RPMI8226 (cell line): ENCODE data around the gene CELSR1.
"Not testable (repeated sequence)": the region's sequence is repeated elsewhere in the genome, so short reads cannot be mapped to it uniquely, and the experiment has no call there.

Experiments used
- DNase-seq: peaks from one replicate; pipeline ENCODE4 v3.0.0-alpha.2; 2015

The CELSR1 gene

DNA sequence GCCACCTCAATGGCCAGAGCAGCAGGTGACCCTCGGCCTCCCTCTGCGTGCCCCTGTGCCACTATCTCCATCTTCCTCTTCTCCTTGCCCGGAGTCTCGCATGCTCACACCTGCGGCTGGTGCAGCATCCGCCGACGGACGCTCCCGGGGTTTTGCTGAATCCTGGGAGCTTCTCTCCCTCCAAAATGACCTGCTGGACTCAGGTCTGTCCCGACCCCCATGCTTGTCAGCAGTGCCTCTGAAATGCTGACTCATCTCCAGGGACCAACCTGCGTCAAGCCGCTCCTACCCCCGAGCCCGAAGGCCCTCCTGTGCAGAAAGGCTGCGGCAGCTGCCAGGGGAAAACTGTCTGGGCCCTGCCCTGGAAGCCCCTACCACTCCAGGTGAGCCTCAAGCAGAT lies 58.4 kb downstream of the CELSR1 start:
- no peak for DNase-seq

DNA sequence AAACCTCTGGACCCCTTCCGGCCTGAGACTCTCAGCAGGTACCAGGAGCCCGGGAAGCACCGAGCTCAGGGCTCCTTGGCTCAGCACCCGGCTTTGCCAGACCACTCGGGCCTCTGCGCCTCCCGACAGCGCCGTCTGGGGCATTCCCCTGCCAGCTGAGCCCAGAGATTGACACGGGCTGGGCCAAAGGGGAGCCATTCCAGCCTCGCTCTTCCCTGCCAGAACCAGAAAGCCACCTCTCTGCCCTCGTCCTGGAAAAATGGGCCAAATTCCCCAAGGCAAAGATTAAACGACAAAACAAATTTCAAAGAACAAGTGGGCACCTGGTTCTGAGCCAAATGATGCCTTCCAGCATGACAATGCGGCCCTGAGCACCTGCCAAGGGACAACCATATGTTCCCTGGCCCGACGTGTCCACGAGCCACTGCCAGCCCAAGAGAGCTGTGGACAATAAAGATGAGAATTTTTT lies 59.3 kb downstream of the CELSR1 start:
- no peak for DNase-seq

DNA sequence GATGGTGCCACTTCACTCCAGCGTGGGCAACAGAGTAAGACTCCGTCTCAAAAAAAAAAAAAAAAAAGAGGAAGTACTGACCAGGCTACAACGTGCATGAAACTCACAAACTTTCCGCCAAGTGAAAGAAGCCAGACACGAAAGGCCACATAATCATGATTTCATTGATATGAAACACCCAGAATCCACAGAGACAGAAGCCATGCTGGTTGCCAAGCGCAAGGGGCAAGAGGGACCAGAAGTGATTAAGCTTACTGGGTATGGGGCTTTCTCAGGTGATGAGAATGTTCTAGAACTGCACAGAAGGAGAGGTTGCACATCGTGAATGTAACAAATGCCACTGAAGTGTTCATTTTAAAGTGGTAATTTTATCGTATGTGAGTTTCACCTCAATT lies 60.9 kb downstream of the CELSR1 start:
- DNase-seq = peak; percentile 77

DNA sequence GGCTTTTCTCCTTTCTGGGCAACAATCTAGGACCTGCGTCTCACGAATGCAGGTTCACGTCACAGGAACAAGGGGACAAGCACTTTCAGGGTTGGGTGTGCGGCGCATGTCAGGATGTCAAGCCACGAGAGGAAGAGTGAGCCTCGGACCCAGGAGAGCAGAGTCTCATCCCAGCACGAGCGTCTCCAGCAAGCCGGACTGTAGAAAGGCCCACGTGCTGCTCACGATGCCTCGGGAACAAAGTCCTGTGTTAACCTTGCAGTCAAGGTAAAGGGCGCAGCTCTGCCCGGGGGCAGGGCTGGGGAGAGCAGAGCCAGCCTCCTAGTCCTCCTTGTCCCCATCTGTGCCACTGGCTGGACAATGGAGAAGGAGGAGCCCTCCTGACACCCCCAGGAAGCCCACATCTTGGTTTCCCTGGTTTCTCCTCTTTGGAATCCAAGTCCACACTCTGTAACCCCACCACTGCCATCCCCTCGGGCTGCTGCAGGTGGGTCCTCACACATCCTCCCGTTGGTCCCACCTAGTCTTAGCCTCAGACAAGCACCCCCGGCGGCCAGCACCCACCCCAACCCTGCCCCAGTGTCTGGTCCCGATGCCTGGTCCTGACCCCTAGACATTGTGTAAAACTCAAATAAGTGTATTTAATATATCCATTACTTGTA lies 63.4 kb downstream of the CELSR1 start:
- no peak for DNase-seq

DNA sequence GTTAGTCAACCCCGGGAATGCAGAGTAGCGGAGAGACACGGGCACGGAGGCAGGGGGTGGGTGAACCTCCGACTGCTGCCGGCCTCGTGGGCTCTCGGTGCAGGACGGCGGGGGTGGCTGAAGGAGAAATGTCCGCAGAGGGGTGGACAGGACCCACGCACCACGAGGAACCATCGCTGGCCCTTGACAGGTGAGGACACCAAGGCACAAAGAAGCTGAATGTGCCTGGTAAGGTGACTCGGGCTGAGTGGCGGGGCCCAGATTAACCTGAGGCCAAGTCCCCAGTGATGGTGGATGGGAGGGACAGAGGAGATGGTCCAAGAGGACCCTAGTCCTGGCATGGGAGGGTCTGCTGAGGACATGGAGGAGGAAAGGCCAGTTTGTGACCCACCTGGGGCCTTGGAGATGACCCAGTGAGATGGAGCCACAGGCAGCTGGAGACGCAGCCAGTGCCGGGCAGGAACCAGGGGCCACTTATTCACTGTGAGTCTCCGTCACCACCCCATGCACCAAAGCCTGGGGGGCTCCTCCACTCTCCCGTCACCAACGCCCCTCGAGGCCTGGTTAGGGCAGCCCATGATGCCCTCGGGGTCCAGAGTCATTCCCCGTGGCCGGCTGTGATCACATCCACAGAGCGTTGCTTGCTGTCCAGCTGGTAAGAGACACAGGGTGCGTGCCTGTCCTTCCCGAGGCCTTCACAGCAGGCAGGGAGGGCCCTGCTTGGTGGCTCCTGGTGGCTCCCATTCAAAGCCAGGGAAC lies 64.2 kb downstream of the CELSR1 start:
- DNase-seq = no peak

DNA sequence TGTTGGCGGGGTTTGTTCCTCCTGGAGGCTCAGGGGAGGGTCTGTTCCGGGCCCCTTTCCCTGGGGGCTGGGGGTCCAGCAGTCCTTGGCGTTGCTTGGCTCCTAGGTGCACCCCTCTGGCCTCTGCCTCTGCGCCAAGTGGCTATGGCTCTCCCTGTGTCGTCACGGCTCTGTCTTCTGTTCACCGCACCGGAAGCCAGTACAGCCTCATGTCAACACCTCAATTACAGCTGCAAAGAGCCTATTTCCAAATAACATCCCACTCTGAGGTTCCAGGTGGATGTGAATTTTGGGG lies 64.8 kb downstream of the CELSR1 start:
- no peak for DNase-seq

DNA sequence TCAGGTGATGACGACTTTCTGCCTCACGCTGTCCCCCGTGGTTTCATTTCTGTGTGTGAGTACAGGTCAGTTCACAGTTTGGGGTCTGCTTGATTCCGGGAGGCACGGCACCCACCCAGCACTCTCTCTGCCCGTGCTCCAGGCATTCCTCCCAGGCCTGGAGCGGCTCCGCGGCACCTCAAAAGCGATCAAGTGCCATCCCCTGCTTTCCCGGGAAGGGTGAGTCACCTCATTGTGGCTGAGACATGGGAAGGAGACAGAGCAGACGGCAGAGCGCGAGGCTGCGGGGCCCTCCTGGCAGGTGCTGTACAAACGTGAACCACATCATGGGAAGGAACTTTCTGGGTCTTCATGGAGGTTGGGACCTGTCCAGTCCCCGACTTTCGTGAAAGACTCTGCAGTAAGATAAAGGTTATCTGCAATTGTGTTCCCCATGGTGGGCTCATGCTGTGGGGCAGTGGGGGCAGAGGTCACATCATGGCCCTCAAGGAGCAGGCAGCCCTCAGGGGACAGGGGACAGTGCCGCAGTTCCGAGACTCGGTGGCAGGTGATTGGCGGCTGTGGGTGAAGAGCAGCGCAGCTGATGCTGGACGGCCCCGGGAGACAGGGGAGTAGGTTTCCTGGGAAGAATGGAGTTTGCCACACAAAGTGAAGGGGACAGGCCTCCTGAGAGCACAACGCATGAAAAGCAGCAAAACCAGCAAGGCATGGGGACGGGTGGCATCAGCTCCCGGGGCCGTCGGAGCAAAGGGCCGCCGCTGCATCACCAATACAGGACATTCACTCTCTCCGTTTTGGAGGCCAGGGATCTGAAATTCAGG lies 65.3 kb downstream of the CELSR1 start:
- no peak for DNase-seq

DNA sequence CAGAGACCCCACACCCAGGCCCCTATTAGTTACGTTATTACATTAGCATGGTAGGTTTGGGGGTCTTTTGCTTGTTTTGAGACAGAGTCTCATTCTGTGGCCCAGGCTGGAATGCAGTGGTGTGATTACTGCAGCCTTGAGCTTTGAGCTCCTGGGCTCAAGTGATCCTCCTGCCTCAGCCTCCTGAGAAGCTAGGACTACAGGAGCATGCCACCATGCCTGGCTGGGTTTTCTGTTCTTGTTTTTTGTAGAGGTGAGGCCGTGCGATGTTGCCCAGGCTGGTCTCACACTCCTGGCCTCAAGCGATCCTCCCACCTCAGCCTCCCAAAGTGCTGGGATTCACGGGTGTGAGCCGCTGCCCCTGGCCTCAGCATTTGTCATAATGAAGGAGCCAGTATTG lies 66.1 kb downstream of the CELSR1 start:
- not testable (repeated sequence) for DNase-seq

DNA sequence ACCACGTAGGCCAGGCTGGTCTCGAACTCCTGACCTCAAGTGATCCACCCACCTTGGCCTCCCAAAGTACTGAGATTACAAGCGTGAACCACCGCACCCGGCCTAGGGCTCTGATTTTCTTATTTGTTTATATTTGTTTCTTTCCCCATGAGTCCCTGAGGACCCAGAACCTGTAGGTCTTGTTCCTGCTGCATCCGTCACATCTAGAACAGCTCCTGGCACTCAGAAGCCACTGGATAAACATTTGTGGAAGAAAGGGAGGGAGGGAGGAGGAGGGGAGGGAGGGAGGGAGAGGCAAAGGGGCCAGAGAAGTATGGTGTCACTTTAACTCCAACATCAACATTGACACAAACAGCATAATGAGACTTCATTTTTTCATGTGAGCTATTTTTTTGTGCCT lies 67.7 kb downstream of the CELSR1 start:
- no peak for DNase-seq

DNA sequence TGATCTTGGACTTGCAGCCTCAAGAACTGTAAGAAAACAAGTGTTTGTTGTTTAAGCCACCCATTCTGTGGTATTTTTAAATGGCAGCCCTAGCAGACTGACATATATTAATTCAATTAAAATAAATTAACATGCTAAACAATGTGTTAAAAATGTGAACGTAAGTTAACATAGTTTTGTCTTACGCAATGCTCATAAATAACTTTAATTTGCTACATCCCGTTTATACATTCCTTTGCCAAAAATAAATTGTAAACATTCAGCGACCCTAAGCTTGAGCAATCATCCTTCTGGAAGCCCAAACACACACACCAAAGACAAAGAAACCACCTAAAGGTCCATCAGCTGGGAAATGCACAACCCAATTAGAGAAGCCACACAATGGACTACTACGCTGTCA lies 70.4 kb downstream of the CELSR1 start:
- no peak for DNase-seq

DNA sequence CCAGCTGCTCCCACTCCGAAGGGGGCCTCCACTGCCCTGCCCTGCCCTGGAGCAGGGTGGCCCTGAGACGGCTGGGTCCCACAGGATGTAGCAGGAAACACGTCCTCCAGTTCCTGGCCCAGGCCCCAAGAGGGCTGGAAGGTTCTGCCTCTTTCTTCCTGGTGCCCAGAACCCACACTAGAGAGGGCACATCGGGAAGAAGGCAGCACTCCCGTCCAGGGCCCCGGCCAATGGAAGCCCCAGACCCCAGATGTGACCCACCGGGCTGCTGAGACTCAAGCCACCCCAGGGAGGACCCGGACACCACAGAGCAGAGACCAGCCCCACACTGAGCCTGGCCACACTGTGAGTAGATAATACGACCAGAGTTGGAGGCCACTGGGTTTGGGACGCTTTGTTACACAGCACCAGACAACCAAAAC lies 71.2 kb downstream of the CELSR1 start:
- no peak for DNase-seq

DNA sequence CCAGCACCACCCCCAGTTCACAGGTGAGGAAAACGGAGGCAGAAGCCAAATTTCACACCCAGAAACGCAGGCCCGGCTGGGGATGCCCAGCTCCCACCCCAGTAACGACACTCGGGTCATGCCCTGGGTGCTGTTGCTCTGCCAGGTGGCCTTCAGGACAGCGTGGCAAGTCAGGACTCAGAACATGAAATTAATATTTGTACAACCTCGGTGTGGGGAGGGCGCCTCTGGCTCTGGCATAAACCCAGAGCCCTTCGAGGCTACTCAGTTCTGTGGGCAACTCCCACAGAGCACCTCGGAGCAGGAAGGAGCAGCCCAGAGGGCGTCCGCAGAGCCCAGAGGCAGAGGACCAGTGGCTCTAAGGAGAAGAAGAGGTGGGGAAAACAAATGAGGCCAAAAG lies 71.6 kb downstream of the CELSR1 start:
- peak; percentile 85 for DNase-seq

DNA sequence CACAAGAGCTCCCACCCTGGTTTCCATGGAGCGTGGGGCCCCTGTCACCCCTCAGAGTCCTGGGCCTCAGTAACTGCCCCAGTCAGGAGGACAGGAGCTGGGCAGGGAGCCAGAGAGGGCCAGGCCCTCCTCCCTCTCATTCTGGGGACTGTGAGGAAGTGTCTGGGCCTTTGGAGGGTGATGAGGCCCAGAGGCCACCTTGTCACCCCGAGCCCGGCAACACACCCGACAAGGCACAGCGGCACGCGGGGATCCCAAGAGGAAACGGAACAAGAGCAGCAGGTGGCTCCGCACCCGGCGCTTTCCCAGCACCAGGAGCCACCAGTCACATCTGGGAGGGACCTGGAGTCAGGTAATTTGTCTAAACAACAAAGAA lies 72.1 kb downstream of the CELSR1 start:
- DNase-seq = peak; percentile 85

DNA sequence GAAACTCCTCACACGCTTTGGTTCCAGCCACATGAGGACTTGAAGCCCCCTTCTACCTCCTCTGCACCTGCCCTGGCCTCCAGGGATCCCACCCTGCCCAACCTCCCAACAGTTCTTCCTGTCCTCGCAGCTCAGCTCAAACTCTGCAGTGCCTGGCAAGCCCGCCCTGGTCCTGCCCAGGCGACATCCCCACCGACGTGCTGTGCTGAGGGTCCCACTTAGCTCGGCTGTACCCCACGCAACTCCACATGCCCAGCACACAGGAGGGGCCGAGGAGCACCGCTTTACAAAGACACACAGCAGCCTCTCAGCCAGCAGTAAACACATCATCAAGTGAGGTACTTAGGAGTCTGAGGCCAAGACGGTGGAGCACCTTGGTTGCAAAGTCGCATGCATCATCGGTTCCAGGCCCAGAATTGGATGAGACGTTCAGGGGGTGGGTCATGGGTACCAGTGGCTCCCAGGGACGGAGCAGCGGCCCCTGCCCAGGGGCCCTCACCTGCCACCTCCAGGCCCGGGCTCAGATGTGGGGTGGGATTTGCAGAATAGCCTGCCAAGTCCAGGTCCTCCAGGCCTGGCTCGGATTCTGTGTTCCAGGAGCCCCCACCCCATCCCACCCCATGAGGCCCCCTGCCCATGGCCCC lies 72.6 kb downstream of the CELSR1 start:
- DNase-seq = peak; percentile 24

DNA sequence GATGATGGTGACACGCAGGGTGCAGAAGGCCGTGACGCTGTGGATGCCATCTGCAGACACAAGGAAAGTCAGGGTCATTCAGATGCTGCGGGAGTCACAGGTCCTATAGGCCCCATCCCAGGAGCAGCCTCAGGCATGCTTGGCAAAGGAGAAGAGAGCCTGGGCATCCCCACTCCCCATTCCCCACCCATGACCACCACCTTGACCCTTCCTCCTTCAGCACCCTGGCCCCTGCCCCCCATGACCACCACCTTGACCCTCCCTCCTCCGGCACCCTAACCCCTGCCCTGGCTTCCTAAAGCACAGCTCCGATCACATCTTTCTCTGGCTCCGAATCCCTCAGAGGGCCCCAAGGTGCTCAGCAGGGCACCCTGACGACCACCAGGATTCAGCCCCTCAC lies 73.1 kb downstream of the CELSR1 start:
- no peak for DNase-seq

DNA sequence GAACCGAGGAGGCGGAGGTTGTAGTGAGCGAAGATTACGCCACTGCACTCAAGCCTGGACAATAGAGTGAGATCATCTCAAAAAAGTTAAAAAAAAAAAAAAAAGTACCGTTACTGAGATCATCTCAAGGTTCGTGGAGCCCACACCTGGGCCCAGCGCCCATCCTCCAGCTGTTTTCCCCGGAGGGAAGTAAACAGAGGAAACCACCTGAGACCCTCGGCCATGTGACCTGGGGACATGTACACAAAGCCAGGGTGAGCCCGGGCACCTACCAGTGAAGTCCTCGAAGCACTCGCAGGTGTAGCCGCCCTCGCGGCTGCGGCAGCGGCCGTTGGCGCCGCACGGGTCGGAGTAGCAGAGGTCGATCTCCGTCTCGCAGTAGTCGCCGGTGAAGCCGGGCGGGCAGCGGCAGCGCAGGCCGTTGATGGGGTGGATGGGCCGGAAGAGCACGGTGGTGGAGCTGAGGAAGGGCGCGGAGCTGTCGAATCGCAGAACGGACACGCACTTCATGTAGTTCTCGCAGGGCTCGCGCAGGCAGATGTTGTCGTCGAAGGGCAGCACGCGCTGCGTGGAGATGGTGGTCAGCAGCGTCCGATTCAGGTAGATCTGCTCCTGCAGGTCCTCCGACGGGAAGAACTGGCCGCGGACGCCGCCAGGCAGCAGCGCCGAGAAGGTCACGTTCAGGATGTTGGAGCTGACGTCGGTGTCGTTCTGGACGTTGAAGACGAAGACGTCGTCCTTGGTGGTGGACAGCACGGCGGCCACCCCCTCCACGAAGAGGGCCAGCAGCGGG lies 73.8 kb downstream of the CELSR1 start:
- no peak for DNase-seq

DNA sequence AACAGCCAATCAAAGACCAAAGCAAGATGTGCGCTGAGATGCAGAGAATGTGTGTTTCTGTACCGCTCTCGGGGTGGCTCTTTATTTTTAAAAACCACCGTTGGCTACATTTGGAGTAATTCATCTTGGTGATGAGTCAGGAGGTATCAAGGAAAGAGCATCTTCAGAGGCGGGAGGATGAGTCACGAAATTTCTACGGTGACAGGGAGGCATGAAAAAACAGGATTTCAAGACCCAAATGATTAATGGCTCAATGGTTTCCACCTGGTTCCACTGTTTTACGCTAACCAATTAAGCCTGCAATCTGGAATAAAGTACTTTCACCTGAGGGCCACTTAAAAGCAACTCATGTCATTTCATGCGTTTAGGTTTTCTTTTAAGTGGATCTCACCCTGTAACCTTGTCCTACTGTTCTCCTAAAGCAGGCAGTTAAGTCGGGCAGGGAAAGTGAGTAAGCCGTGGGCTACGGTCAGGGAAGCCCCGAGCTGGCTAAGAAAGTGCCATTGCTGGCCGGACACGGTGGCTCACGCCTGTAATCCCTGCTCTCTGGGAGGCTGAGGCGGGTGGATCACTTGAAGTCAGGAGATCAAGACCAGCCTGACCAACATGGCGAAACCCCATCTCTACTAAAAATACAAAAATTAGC lies 74.6 kb downstream of the CELSR1 start:
- no peak for DNase-seq

DNA sequence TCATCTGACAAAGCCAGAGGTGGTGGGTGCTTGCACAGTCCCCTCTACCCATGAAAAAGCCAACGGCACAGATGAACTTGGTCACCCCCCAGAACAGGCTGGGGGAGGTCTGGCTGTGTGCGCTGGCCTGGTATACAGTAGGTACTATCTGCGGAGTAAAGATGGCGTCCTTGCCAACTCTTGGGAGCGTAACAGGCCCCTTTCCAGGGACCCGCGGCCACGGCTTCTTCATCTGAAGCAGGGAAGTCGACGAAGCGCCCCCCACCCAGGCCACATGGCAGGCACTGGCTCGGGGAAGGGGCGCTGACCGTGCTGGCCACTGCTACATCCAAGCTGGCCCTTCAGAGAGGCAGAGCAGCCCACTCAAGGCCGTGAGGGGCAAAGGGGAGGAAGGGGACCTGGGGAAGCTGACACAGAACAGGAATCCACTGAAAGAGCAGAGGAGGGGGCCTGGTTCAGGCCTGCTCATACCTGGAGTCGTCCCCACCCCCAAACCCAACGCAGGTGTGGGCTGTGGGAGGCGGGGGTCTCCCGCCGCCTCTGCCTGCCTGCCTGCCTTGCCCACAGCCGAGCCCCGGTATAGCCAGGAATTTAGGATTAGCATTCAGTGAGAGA lies 75.7 kb downstream of the CELSR1 start:
- DNase-seq = no peak

DNA sequence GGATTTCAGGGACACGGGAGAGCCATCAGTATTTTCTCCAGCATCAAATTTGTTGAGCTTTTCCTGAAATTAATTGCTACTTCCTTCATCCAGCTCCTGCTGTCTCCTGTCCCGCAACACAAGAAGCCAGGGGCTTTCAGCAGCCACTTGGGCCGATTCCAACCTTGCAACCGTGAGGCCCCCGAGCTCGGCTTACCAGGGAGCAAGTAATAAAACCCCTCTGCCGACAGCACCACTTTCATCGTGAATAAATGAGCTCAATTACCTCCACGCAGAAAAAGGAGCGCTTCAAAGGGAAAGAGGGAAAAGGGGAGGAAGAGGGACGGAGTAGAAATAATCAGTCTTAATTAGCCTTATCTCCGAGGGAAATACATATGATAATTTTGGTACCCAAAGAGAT lies 76.6 kb downstream of the CELSR1 start:
- DNase-seq = no peak

DNA sequence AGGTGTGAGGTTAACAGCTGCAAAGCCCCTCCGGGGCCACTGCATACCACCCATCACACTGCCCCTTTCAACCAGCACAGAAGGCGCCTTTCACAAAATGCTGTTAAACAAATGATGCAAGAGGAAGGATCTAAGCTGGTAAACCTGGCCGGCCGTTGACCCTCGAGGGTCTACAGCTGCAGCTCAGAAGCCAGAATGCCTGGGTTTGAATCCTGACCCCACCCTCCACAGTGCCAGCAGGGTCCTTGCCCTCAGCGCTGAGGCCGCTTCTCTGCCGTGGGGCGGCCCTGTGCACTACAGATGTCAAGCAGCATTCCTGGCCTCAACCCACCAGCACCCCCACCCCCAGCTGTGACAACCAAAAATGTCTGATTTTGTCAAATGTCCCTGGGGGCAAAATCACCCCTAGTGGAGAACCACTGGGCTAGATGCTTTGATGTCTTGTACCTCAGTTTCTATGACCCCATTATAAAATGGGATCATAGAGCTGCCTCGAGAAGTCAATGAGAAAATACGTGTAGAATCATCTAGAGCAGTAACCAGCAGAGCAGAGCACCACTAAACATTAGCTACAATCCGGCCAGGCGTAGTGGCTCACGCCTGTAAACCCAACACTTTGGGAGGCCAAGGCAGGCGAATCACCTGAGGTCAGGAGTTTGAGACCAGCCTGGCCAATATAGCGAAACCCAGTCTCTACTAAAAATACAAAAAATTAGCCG lies 77.9 kb downstream of the CELSR1 start:
- no peak for DNase-seq

DNA sequence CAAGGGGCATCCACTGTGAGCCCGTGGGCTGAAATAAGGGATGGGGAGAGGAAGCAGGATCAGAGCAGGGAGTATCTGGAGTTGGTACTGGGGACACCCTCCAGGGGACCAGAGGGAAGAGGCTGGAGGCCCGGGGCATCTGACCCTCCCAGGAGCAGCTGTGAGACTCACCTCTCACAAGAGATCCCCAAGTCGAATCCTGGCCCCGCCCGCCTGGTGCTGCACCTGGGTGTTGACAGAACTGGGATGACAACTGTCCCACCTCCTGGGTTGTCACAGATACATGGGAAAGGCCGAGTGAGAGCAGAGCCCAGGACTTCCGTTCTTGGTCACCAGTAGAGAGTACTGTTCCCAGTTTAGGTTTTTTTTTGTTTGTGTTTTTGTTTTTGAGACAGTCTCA lies 78.9 kb downstream of the CELSR1 start:
- no peak for DNase-seq
